HG03196 (cell line): Measurements from ENCODE around the gene SUPT3H.
A peak's percentile ranks its signal among the peaks of the same experiment; 100 is the strongest.
"Not testable (repeated sequence)": the region's sequence is repeated elsewhere in the genome, so short reads cannot be mapped to it uniquely, and the experiment has no call there.

ENCODE experiments used
- ATAC-seq: cut with Tn5 transposase; IDR thresholded peaks from one replicate; pipeline ENCODE4 v1.9.1; 2021; ENCODE audit not compliant: unreplicated experiment

Gene SUPT3H

GRCh38 chr6:45185403-45186251 lies 192.1 kb downstream of the SUPT3H start:
- no peak for ATAC-seq

DNA sequence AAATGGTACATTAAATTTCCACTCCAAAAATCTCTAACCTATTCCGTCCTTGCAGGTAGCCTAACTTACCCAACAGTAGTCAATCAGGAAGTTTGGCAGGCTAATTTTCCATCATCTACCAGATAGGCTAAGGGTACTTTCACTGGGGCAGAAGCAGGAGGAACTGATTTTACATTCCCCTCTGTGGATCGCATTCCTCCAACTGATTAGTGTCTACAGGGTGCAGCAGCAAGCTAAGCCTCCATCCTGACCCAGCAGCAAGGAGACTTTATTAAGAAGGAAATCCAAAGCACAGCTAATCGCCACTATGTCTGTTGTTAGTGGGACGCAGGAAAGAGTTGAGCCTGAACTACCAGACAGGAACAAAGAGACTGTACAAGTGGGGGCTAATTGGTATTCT lies 192.8 kb downstream of the SUPT3H start:
- no peak for ATAC-seq

DNA sequence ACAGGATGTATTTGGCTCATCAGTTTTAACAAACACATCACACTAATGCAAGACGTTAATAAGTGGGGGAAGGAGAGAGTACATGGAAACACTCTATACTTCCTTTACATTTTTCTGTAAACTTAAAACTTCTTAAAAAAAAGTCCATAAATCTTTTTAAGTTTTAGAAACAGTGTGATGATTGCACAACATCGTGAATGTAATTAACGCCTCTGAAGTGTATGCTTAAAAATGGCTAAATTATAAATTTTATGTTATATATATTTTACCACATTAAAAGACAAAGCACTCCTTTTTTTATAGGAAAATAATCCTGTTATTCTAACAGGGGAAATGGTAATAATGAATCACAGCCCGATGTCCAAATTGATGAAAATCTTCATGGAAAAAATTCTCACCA lies 193.7 kb downstream of the SUPT3H start:
- no peak for ATAC-seq

DNA sequence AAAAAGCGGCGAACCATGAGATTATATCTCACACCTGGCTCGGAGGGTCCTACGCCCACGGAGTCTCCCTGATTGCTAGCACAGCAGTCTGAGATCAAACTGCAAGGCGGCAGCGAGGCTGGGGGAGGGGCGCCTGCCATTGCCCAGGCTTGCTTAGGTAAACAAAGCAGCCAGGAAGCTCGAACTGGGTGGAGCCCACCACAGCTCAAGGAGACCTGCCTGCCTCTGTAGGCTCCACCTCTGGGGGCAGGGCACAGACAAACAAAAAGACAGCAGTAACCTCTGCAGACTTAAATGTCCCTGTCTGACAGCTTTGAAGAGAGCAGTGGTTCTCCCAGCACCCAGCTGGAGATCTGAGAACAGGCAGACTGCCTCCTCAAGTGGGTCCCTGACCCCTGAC lies 201.4 kb downstream of the SUPT3H start:
- ATAC-seq = not testable (repeated sequence)

DNA sequence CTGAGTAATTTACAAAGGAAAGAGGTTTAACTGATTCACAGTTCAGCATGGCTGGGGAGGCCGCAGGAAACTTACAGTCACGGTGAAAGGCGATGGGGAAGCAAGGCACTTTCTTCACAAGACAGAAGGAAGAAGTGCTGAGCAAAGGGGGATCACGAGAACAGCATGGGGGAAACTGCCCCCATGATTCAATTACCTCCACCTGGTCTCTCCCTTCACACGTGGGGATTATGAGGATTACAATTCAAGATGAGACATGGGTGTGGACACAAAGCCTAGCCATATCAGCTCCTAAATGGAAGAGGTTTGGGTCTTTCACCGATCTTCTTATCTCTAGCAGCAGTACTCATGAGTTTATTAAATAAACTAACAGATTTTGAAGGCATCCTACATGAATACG lies 202.5 kb downstream of the SUPT3H start:
- no peak for ATAC-seq

- no peak for ATAC-seq
Observed at GRCh38 chr6:45174045-45174444, 203.7 kb downstream of the SUPT3H start.

GRCh38 chr6:45171380-45171779 lies 206.4 kb downstream of the SUPT3H start:
- ATAC-seq = no peak

DNA sequence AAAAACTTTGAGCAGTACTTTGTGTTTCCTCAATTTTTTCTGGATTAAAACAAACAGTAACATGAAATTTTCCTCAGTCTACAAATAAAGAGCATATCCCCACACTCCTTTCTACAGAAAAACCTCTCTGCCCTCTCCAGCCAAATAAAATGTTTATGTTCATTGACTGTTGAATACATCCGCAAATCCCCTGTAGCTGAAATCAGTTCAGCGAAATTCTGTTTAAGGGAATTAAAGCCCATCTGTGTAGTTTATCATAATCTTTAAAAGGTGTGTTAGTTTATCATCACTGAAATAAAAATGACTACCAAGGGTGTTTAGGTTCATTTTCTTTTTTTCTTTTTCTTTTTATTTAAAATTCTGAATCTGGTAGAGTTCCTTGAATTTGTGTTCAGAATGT lies 207.4 kb downstream of the SUPT3H start:
- ATAC-seq = no peak

DNA sequence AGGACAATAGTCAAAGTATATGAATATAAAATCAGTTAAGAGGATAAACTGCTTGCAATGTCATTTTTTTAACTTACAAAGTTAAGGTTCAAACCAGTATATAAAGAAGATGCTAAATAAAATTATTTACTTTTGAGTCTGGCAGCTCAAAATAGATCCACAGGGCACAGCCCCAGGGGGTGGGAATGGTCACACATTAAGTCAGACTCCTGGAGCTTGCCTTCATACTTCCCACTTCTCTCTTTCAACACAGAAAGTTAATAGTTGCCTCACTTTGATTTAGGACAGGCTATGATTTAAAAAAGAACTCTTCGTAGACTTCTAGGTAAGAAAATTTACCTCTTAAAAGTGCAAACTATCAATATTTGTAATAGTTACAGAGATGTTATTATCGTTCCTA lies 207.9 kb downstream of the SUPT3H start:
- no peak for ATAC-seq

GRCh38 chr6:45163952-45164766 lies 213.6 kb downstream of the SUPT3H start:
- peak; percentile 68 for ATAC-seq

GRCh38 chr6:45160305-45160704 lies 217.4 kb downstream of the SUPT3H start:
- no peak for ATAC-seq

DNA sequence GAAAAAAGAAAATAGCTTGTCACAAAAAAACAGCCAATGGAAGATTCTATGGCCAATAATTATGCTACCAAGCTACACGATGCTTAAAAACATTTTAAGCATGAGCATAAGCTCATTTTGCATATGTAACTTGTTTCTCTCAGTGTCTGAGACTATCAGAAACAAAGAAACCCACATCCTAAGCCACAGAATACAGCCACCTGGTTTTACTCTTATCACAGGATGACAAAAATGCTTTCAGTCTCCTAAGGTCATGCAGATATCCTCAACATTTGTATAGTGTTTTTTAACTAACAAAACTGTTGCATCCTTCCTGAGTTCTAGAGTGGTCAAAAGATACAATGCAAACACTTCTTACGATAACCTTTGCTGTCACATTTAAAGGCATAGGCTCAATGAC lies 221.7 kb downstream of the SUPT3H start:
- peak; percentile 97 for ATAC-seq

- no peak for ATAC-seq
Observed at GRCh38 chr6:45155341-45155894, 222.3 kb downstream of the SUPT3H start.

- ATAC-seq = no peak
Observed at GRCh38 chr6:45154679-45155078, 223.1 kb downstream of the SUPT3H start.

GRCh38 chr6:45148711-45149341 lies 228.9 kb downstream of the SUPT3H start:
- no peak for ATAC-seq

- no peak for ATAC-seq
Observed at GRCh38 chr6:45148278-45148677, 229.5 kb downstream of the SUPT3H start.

DNA sequence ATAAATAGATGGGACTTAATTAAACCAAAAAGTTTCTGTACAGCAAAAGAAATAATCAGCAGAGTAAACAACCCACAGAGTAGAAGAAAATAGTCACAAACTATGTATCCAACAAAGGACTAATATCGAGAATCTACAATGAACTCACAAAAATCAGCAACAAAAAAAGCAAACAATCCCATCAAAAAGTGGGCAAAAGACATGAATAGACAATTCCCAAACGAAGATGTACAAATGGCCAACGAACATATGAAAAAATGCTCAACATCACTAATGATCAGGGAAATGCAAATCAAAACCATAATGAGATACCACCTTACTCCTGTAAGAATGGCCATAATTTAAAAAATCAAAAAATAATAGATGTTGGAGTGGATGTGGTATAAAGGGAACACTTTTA lies 232.1 kb downstream of the SUPT3H start:
- ATAC-seq = not testable (repeated sequence)

- ATAC-seq = no peak
Observed at GRCh38 chr6:45138765-45139164, 239.0 kb downstream of the SUPT3H start.

DNA sequence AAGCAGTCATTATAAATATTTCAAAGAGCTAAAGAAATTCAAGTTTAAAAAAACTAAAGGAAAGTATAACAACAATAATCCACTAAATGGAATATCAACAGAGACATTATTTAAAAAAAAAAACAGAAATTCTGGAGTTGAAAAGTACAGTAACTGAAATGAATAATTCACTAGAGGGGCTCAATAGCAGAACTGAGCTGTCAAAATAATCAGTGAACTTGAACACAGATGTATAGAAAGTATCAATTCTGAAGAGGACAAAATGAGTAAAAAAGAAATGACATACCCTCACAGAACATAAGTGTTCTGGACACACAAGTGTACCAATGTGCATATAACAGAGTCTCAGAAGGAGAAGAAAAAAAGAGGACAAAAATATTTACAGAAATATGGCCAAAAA lies 241.2 kb downstream of the SUPT3H start:
- no peak for ATAC-seq

GRCh38 chr6:45132658-45133294 lies 245.0 kb downstream of the SUPT3H start:
- no peak for ATAC-seq

- no peak for ATAC-seq
Observed at GRCh38 chr6:45132059-45132458, 245.7 kb downstream of the SUPT3H start.
